Measurements from ENCODE around the gene GFAP. TPM values are rescaled to one million over a fixed set of nuclear protein-coding genes. Genes with fewer than 3 reads are reported as not detected.

Gene GFAP
- total RNA-seq = under 0.01 TPM in 2 replicates

DNA sequence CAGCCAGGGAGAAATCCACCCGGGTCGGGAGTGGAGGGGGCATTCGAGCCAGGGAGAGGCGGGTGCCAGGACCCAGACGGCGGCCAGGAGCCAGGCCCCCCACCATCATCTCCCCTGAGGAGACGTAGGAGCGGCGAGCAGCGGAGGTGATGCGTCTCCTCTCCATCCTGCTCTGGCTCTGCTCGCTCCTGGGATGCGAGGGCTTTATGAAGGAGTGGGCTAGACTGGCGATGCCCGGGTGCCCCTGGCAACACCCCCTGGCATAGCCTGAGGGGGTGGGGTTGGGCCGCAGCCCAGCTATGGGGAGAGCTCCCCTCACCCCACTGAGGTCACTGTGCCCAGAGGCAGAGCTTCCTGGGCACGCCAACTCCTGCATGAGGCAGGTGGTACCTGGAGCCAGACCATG is at the start of gene GFAP:
Gene GFAP, minus strand, starts transcription at position 180 of the 406 bp plus-strand sequence. Its CDS starts 14 bp downstream, at position 166.
- no peaks in the 10 kb centered on the region for H3K9me3 ChIP-seq (ENCODE audit: low read depth, low read length)
- H3K27me3 ChIP-seq (ENCODE audit: insufficient read depth, low read length) = peaks cover 3% of the 10 kb centered on the region
- H3K4me2 ChIP-seq (ENCODE audit: insufficient read depth, low read length) = no peak within 1 kb of the TSS
- no peak within 1 kb of the TSS for H2AFZ ChIP-seq (ENCODE audit: low read length)
- peak; percentile 38 for DNase-seq (ENCODE audit: insufficient read length, low spot score, missing footprints)
- no peaks in the 10 kb centered on the region for H3K79me2 ChIP-seq (ENCODE audit: insufficient read depth, low read length)
- TF ChIP-seq, protein P1, sequence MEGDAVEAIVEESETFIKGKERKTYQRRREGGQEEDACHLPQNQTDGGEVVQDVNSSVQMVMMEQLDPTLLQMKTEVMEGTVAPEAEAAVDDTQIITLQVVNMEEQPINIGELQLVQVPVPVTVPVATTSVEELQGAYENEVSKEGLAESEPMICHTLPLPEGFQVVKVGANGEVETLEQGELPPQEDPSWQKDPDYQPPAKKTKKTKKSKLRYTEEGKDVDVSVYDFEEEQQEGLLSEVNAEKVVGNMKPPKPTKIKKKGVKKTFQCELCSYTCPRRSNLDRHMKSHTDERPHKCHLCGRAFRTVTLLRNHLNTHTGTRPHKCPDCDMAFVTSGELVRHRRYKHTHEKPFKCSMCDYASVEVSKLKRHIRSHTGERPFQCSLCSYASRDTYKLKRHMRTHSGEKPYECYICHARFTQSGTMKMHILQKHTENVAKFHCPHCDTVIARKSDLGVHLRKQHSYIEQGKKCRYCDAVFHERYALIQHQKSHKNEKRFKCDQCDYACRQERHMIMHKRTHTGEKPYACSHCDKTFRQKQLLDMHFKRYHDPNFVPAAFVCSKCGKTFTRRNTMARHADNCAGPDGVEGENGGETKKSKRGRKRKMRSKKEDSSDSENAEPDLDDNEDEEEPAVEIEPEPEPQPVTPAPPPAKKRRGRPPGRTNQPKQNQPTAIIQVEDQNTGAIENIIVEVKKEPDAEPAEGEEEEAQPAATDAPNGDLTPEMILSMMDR (IDR thresholded peaks at IDR 0.05; ENCODE audit: extremely low read depth, low read depth, low read length) = no peak
- no peaks in the 10 kb centered on the region for H4K20me1 ChIP-seq (ENCODE audit: insufficient read depth, low read length)
- no peaks in the 10 kb centered on the region for H3K36me3 ChIP-seq (ENCODE audit: insufficient read depth, low read length)
- H3K4me1 ChIP-seq (ENCODE audit: insufficient read depth, low read length) = peaks cover 14% of the 10 kb centered on the region
- H3K4me3 ChIP-seq (ENCODE audit: insufficient read depth, low read length) = no peak within 1 kb of the TSS
- H3K27ac ChIP-seq (ENCODE audit: low read depth, low read length) = no peak within 1 kb of the TSS

DNA sequence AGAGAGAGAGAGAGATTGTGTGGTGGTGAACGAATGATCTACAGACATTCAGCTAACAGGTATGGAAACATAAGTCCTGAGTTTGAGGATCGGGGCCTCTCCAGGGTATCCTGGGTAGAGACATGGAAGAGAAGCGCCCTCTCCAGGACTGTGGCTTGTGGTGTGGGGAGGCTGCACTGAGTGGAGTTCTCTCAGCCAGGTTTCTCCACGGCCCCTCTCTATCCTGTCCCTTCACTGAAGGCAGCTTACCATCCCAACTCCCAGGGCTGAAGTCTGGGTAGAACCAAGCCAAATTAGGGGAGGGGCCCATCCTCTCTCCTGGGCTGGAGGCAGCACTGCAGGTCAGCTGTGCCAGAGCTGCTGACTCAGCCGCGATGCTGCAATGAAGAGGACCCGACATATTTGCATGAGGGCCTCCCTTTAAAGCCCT is 46.6 kb upstream of the GFAP start:
- H3K4me2 ChIP-seq (ENCODE audit: insufficient read depth, low read length) = no peak overlapping the region
- peak; percentile 87 for DNase-seq (ENCODE audit: insufficient read length, low spot score, missing footprints)
- H3K9me3 ChIP-seq (ENCODE audit: low read depth, low read length) = no peaks in the 10 kb centered on the region
- H4K20me1 ChIP-seq (ENCODE audit: insufficient read depth, low read length) = no peaks in the 10 kb centered on the region
- TF ChIP-seq, protein P1 (IDR thresholded peaks at IDR 0.05; ENCODE audit: extremely low read depth, low read depth, low read length) = peak; percentile 12
- H3K4me3 ChIP-seq (ENCODE audit: insufficient read depth, low read length) = no peak overlapping the region
- H3K36me3 ChIP-seq (ENCODE audit: insufficient read depth, low read length) = no peaks in the 10 kb centered on the region
- H3K79me2 ChIP-seq (ENCODE audit: insufficient read depth, low read length) = no peaks in the 10 kb centered on the region
- no peaks in the 10 kb centered on the region for H3K4me1 ChIP-seq (ENCODE audit: insufficient read depth, low read length)
- H2AFZ ChIP-seq (ENCODE audit: low read length) = no peak overlapping the region
- no peak overlapping the region for H3K27ac ChIP-seq (ENCODE audit: low read depth, low read length)
- H3K27me3 ChIP-seq (ENCODE audit: insufficient read depth, low read length) = peaks cover 22% of the 10 kb centered on the region

DNA sequence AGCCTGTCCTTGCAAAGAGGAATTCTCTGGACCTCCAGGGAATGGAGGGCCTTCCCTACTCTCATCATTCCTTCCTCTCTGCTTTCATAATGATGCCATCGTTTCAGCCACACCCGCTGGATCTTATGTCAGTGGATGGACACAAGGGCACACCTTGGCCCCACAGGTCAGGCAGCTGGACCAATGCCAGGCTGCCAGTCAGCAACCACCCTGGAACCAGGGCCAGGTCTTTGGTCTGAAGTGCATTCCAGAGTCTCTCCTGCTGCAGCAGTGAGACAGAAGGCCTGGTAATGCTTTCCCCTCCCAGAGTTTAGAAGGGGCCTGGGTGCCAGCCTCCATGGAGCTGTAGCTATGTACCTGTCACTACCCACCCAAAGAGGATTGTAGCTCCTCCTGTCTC is 45.4 kb upstream of the GFAP start:
- TF ChIP-seq, protein P1 (IDR thresholded peaks at IDR 0.05; ENCODE audit: extremely low read depth, low read depth, low read length) = no peak
- Histone ChIP-seq H3K9me3 (ENCODE audit: low read depth, low read length) (no peaks in the 10 kb centered on the region), H3K27ac (ENCODE audit: low read depth, low read length) (no peak overlapping the region), H3K4me3 (ENCODE audit: insufficient read depth, low read length) (no peak overlapping the region), H3K36me3 (ENCODE audit: insufficient read depth, low read length) (no peaks in the 10 kb centered on the region), H3K27me3 (ENCODE audit: insufficient read depth, low read length) (peaks cover 11% of the 10 kb centered on the region), H3K4me1 (ENCODE audit: insufficient read depth, low read length) (no peaks in the 10 kb centered on the region), H3K79me2 (ENCODE audit: insufficient read depth, low read length) (no peaks in the 10 kb centered on the region), H3K4me2 (ENCODE audit: insufficient read depth, low read length) (no peak overlapping the region), H2AFZ (ENCODE audit: low read length) (no peak overlapping the region), H4K20me1 (ENCODE audit: insufficient read depth, low read length) (no peaks in the 10 kb centered on the region)
- no peak for DNase-seq (ENCODE audit: insufficient read length, low spot score, missing footprints)

DNA sequence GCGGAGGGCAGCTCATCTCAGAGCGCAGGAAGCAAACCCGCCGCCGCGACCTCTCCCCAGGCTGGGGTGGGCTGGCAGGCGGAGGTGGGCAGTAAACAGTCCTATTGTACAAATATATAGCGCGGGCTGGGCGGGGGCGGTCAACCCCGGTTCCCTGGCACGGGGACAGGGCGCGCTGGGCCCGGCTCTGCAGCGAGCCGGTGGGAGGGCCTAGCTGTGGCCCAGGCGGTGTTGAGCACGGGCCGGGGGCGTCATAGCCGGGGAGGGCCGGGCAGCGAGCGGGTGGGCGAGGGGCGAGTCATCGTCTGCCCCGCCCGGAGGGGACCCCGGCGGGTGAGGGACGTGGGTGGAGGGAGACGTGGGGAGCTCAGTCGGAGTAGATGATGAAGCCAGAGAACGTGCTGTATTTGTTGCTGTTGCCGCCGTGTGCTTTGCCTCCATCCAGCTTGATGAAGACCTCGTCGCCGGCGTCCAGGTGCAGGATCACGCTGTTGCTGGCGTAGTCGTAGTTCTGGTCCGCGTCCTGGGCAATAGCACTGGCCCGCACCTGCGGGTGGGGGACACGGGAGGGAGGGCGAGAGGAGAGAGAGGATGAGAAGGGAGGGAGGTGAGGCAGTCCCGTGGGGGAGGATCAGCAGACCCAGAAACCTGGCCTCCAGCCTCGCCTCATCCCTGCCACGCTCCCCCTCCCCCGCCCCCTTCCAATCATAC is 44.7 kb upstream of the GFAP start:
- no peaks in the 10 kb centered on the region for H3K79me2 ChIP-seq (ENCODE audit: insufficient read depth, low read length)
- no peaks in the 10 kb centered on the region for H3K36me3 ChIP-seq (ENCODE audit: insufficient read depth, low read length)
- peak overlapping the region; percentile 39 for H3K4me3 ChIP-seq (ENCODE audit: insufficient read depth, low read length)
- H4K20me1 ChIP-seq (ENCODE audit: insufficient read depth, low read length) = no peaks in the 10 kb centered on the region
- H3K4me1 ChIP-seq (ENCODE audit: insufficient read depth, low read length) = no peaks in the 10 kb centered on the region
- H3K27me3 ChIP-seq (ENCODE audit: insufficient read depth, low read length) = peaks cover 6% of the 10 kb centered on the region
- peak overlapping the region; percentile 47 for H2AFZ ChIP-seq (ENCODE audit: low read length)
- no peaks in the 10 kb centered on the region for H3K9me3 ChIP-seq (ENCODE audit: low read depth, low read length)
- peak; percentile 73 for DNase-seq (ENCODE audit: insufficient read length, low spot score, missing footprints)
- H3K27ac ChIP-seq (ENCODE audit: low read depth, low read length) = no peak overlapping the region
- H3K4me2 ChIP-seq (ENCODE audit: insufficient read depth, low read length) = peak overlapping the region; percentile 44
- TF ChIP-seq, protein P1 (IDR thresholded peaks at IDR 0.05; ENCODE audit: extremely low read depth, low read depth, low read length) = no peak

Data from osteoblast (primary cell).